ENCODE data around the gene GPATCH4.
A peak's percentile ranks its signal among the peaks of the same experiment; 100 is the strongest.
"Not testable (repeated sequence)": the region's sequence is repeated elsewhere in the genome, so short reads cannot be mapped to it uniquely, and the experiment has no call there.

Gene GPATCH4

GRCh38 chr1:156595016-156595415 lies 6.3 kb downstream of the GPATCH4 start:
- no peak for DNase-seq

- DNase-seq = no peak
These were observed 7.1 kb downstream of the GPATCH4 start for GRCh38 chr1:156594190-156594589.

- no peak for DNase-seq
These were observed 7.7 kb downstream of the GPATCH4 start for GRCh38 chr1:156593661-156593989.

- DNase-seq = no peak
These were observed 8.2 kb downstream of the GPATCH4 start for GRCh38 chr1:156592910-156593660.

- no peak for DNase-seq
These were observed 8.9 kb downstream of the GPATCH4 start for GRCh38 chr1:156592158-156592909.

- DNase-seq = peak; percentile 64
These were observed 9.7 kb downstream of the GPATCH4 start, which contains the start of gene NAXE for GRCh38 chr1:156591432-156592157. Gene NAXE, plus strand, starts transcription at chr1:156591776. Its CDS starts 29 bp downstream, at chr1:156591805.

GRCh38 chr1:156591181-156591431 lies 10.2 kb downstream of the GPATCH4 start:
- no peak for DNase-seq

GRCh38 chr1:156590326-156591180 lies 10.7 kb downstream of the GPATCH4 start:
- DNase-seq = no peak

- no peak for DNase-seq
These were observed 11.7 kb downstream of the GPATCH4 start for GRCh38 chr1:156589546-156589945.

- not testable (repeated sequence) for DNase-seq
These were observed 13.4 kb downstream of the GPATCH4 start for GRCh38 chr1:156587927-156588326.

- DNase-seq = no peak
These were observed 14.3 kb downstream of the GPATCH4 start for GRCh38 chr1:156586892-156587477.

- no peak for DNase-seq
These were observed 15.0 kb downstream of the GPATCH4 start for GRCh38 chr1:156586323-156586722.

- no peak for DNase-seq
These were observed 16.5 kb downstream of the GPATCH4 start for GRCh38 chr1:156584813-156585212.

GRCh38 chr1:156583821-156584622 lies 17.3 kb downstream of the GPATCH4 start:
- peak; percentile 73 for DNase-seq

GRCh38 chr1:156582388-156583017 lies 18.8 kb downstream of the GPATCH4 start:
- DNase-seq = peak; percentile 33

GRCh38 chr1:156581661-156582387 lies 19.5 kb downstream of the GPATCH4 start:
- peak; percentile 25 for DNase-seq

- no peak for DNase-seq
These were observed 21.8 kb downstream of the GPATCH4 start, which contains the start of gene TTC24 for GRCh38 chr1:156579472-156579871. Gene TTC24, plus strand, starts transcription at chr1:156579723. Its CDS starts 1,642 bp downstream, at chr1:156581365.

GRCh38 chr1:156578055-156578454 lies 23.2 kb downstream of the GPATCH4 start:
- no peak for DNase-seq

GRCh38 chr1:156577550-156577949 lies 23.7 kb downstream of the GPATCH4 start:
- no peak for DNase-seq

- DNase-seq = no peak
These were observed 27.1 kb downstream of the GPATCH4 start for GRCh38 chr1:156574039-156574633.

Data from stimulated activated CD4-positive, alpha-beta T cell treated with anti-CD3 and anti-CD28 coated beads, Interleukin-1b, Interleukin-23, amount 100 ng/mL, for 48 hours (primary cell).